ENCODE data around the gene EFHC1. TPM values are rescaled to one million over a fixed set of nuclear protein-coding genes. Genes with fewer than 3 reads are reported as not detected.
A peak's percentile ranks its signal among the peaks of the same experiment; 100 is the strongest.

Gene EFHC1
- total RNA-seq, 1 experiment from 2014 or later: 13.2 TPM

- Histone ChIP-seq H4K8ac (replicated peaks; ENCODE audit: insufficient read length, low read depth, low read length) (no peak overlapping the region), H3K9me3 (ENCODE audit: control insufficient read depth, low read depth, low read length) (no peaks in the 10 kb centered on the region), H4K20me1 (ENCODE audit: control insufficient read depth, insufficient read depth, insufficient read length) (no peaks in the 10 kb centered on the region), H2BK20ac (ENCODE audit: low read depth, low read length, poor library complexity, severe bottlenecking) (no peak overlapping the region), H3K18ac (ENCODE audit: insufficient read length, low read depth, low read length) (no peak overlapping the region), H2BK5ac (ENCODE audit: insufficient read length, low read length) (no peak overlapping the region), H3K14ac (ENCODE audit: insufficient read depth, low read length) (no peak overlapping the region), H2BK120ac (ENCODE audit: low read depth, low read length, poor library complexity, severe bottlenecking) (no peak overlapping the region), H3K4ac (ENCODE audit: low read depth, low read length) (no peak overlapping the region), H2BK12ac (ENCODE audit: insufficient read length, low read depth, low read length) (no peak overlapping the region), H3K4me2 (ENCODE audit: insufficient read depth, insufficient read length, low read length) (no peak overlapping the region), H2AK5ac (ENCODE audit: insufficient read length, low read length) (no peak overlapping the region), H3K4me1 (ENCODE audit: insufficient read depth, low read length) (peaks cover 3% of the 10 kb centered on the region; the same call in 1 of the 2 replicates), H3K9ac (ENCODE audit: extremely low read depth, insufficient read length, low read length) (no peak overlapping the region), H3K27me3 (ENCODE audit: insufficient read depth, low read length) (no peaks in the 10 kb centered on the region), H3K23ac (ENCODE audit: insufficient read length, low read depth, low read length) (no peak overlapping the region), H2BK15ac (ENCODE audit: low read depth, low read length) (no peak overlapping the region), H4K5ac (ENCODE audit: insufficient read length, low read depth, low read length) (no peak overlapping the region), H2AFZ (ENCODE audit: low read length) (no peak overlapping the region), H3T11ph (ENCODE audit: low read length) (no peak overlapping the region), H3K27ac (ENCODE audit: insufficient read length, low read depth, low read length) (no peak overlapping the region), H3K79me2 (ENCODE audit: insufficient read depth, low read length) (peaks cover 2% of the 10 kb centered on the region; the same call in 1 of the 2 replicates), H3K23me2 (ENCODE audit: insufficient read length, low read depth, low read length, poor library complexity, severe bottlenecking) (no peaks in the 10 kb centered on the region), H4K91ac (ENCODE audit: insufficient read length, low read depth, low read length) (no peak overlapping the region), H3K79me1 (ENCODE audit: insufficient read depth, low read depth, low read length, poor library complexity, severe bottlenecking) (no peaks in the 10 kb centered on the region), H3K56ac (ENCODE audit: insufficient read length, low read depth, low read length) (no peak overlapping the region)
- TF ChIP-seq CTCF (conservative IDR thresholded peaks at IDR 0.05): no peak
- no peak for DNase-seq
- Mint-ChIP-seq H3K9me3 (no peaks in the 10 kb centered on the region), H3K27ac (0 out of 7 replicates have a peak overlapping the region, but pooled peaks of 1 of the 3 experiments have one; percentile 65), H3K27me3 (ENCODE audit: low read depth) (no peaks in the 10 kb centered on the region), H3K36me3 (ENCODE audit: insufficient read depth in 1 of 3, low read depth in 3 of 3) (peaks cover 6 to 38% (median 9%) of the 10 kb centered on the region in 3 experiments; a peak in 4 of 7 replicates), H3K4me1 (peaks cover 37 to 59% of the 10 kb centered on the region in 2 experiments), H3K4me3 (no peak overlapping the region)
- WGBS (ENCODE audit: extremely low coverage, insufficient read length, low lambda C conversion rate): no CpG with 5 or more reads among the region's 1 CpG
Observed at GRCh38 chr6:52516269-52516668, 96.1 kb downstream of the EFHC1 start.

Measured in H9 (cell line).